ENCODE results near the gene CAMTA1.

The CAMTA1 gene

DNA sequence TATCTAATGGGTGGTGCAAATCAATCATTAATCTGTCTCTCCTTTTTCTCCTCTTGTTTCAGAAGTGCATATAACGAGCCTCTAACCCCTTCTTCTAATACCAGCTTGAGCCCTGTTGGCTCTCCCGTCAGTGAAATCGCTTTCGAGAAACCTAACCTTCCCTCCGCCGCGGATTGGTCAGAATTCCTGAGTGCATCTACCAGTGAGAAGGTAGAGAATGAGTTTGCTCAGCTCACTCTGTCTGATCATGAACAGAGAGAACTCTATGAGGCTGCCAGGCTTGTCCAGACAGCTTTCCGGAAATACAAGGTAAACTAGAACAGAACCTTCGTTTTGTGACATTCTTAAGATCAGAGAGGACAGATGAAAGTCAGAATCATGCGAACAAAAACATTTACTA is 960.5 kb downstream of the CAMTA1 start:
- no peak for DNase-seq

DNA sequence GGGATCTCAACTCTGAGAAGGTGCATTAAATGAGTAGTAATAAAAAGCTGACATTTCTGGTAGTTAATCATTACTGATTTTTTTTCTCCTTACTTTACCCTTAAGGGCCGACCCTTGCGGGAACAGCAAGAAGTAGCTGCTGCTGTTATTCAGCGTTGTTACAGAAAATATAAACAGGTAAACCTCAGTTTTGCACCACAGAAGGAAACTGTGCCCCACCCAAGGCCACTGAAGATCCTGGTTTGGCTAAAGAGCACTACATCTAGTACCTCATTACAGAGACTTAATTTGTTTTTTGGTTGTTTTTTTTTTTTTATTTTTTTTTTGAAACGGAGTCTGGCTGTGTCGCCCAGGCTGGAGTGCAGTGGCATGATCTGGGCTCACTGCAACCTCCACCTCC is 962.4 kb downstream of the CAMTA1 start:
- DNase-seq = no peak

DNA sequence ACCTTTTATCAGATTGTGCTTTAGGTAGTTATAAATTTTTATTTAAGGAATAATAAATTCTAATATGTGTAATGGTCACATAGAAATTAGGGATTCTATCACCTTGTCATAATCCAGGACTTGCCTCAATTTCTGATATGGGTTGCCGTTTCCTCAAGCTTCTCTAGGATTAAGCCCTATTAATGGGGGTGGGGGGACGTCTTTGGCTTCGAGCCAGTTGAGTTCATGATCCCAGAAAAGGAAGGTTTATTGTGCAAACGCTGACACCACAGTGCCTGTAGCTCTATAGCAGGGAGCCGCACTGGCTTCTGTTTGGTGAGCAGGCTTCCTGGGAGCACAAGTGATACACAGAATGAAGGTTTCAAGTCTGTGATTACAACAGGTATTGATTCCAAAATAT is 963.9 kb downstream of the CAMTA1 start:
- no peak for DNase-seq

DNA sequence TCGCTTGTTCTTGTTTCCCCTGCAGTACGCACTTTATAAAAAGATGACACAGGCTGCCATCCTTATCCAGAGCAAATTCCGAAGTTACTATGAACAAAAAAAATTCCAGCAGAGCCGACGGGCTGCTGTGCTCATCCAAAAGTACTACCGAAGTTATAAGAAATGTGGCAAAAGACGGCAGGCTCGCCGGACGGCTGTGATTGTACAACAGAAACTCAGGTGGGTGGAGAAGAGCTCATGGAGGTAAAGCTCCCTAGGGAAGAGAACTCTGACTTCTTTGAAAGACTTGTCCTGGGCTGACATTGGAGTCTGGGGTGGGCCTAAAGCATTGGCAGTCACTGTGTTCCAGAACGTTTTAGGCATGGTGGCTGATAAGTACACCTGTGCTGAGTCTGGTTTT is 965.9 kb downstream of the CAMTA1 start:
- no peak for DNase-seq

DNA sequence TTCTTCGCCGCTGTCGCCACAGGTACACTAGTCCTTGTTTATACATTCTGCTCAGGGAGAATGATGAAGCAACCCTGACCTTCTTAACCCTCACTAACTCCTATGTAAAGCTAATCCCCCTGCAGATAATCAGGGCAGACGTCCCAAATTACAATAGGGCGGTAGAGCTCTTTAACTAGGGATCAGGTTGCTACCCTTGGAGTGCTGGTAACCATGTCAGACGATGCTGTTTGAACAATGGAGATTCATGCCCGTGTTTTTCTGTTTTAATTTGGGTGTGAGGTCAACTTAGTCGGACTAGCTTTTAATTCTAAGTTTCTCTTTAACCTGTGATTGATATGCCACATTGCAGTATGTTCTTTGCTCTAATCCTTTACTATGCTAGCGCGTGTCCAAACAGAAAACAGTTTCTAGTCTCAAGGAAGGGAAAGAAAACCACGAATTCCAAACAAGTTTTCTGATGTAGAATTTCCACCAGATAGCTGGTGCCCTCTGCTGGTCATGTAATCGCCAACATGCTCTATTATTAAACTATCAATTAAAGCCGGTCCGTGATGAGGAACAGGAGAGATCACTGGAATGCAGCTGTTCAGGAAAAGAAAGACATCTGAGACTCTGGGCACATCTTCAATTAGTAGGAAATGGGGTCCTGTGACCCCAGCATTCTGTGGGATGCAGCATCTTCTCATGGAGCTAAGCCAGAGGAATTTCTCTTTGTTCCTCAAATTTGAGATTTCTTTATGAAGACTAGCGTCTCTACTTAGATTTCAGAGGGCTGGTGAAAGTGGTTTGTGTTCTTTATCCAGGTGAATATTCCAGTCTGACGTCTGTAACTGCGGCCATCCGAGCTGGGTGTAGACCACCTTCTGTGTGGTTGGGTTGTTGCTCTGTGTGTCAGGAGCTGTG is 967.5 kb downstream of the CAMTA1 start:
- peak; percentile 14 for DNase-seq

DNA sequence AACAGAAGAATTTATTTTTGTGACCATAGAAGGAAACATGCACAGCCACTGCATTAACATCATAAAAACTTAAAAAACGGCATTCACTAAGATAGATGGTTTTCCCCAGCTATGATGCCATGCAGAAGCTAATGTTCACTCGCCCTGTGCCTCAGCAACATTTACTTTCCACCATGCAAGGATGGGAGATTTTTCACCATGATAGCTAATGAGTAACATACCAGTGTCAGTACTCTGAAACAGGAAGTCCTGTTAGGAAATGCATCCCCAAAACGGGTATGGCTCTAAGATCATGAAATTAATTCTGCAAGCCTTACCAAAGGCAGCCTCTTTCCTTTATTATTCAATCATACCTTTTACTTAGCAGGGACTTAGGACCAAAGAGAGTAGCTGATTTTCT is 968.4 kb downstream of the CAMTA1 start:
- no peak for DNase-seq

DNA sequence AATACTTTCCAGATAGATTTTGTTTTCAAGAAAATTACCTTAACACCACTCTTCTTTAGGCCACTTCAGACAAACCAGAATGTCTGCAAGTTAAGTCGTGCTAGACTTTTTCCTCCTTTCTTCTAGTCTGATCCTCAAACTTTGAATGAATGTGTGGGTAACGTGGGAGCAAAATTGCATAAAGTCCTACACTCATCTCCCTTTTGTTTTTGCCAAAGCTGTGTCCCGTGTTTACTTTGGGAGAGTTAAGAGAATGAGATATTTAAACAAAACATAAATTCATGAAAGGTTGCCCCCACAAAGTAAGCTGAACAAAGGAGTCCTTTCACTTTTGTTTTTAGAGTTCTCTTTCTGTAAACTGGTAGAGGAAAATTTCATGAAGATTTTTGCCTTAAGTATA is 969.0 kb downstream of the CAMTA1 start:
- DNase-seq = no peak

DNA sequence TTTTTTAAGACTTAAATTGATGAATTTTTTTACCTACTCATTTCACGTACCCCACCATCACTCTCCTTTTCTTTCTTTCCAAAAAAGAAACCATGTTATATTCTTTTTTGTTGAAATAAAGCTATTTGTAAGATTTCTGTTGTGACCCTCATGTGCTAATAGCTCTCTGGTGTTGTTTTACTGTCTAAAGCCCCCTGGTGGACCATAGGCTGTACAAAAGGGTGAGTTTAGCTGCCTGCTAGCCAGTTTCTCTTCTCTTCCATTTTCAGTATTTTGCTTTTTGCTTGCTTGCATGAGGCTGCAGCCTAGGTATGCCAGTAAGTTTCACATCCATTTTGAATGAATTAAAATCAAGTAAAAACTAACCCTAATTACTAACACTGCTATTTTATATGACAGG is 970.2 kb downstream of the CAMTA1 start:
- no peak for DNase-seq

DNA sequence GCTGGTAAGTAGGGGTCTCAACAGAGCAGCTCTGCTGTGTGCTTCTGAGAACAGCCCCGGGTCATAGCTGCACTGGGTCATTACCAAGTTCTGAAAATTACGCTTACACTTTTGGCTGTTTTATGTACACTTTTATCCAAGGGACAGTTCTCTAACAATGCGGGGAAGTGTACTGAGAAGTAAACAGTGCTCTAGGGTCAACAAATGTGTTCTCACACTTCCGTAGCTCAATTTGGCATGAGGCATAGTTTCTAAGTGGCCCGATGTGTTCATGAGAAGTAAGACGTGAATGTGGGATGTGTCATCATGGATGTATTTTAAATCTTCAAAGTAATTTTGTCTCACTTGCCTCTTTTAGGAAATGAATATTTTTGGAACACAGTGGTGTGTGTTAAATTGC is 975.0 kb downstream of the CAMTA1 start:
- no peak for DNase-seq

DNA sequence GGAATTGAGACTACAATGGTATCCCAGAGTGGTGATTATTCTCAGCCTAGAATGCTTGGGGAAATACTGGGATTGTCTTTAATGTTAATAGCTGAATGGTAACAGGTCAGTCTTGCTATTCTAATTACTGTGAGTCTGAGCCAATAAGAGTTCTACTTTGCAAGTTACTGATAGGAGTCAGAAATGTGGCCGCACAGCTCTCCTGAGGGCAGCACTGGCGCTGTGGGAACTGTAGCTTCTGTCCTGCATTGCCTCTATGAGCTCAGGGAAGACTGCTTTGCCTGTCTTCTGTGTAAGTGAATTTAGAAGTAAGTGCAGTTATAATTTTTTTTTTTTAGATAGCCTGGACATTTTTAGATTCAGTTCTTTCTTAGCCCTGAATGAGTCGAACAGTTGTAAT is 975.8 kb downstream of the CAMTA1 start:
- DNase-seq = no peak

DNA sequence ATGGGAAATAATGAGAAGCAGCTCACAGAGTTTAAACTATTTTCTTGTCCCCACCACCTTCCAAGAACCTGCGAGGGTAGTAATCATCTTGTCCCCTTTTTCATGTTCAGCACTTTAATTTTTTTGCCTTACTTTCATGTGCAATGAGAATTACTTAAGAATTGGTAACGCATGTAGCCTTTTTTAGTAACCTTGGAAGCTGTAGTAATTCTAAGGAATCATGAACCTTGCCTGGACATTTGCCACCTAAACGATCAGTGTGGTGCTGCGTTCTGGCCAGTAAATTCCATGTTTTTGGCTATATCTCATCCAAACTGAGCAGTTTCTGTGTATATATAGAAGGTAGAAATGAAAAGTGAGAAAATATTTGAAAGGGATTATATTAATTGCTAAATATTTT is 981.9 kb downstream of the CAMTA1 start:
- DNase-seq = no peak

DNA sequence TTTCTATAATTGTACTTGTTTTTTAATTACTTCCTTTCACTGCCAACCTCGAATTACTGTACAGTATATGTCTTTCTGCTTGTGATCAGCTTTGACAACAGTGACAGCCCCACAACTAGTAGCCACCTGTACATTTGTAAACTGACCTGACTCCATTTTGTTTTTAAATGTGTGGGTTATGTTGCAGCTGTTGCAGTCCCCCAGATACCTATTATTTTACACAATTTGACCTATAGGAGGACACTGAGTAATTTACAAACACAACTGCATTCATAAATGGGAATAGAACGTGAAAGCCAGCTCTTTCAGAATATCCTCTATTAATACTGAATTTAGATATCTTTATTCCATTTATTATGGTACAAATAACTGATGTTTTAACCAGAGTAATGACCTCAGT is 983.3 kb downstream of the CAMTA1 start:
- no peak for DNase-seq

DNA sequence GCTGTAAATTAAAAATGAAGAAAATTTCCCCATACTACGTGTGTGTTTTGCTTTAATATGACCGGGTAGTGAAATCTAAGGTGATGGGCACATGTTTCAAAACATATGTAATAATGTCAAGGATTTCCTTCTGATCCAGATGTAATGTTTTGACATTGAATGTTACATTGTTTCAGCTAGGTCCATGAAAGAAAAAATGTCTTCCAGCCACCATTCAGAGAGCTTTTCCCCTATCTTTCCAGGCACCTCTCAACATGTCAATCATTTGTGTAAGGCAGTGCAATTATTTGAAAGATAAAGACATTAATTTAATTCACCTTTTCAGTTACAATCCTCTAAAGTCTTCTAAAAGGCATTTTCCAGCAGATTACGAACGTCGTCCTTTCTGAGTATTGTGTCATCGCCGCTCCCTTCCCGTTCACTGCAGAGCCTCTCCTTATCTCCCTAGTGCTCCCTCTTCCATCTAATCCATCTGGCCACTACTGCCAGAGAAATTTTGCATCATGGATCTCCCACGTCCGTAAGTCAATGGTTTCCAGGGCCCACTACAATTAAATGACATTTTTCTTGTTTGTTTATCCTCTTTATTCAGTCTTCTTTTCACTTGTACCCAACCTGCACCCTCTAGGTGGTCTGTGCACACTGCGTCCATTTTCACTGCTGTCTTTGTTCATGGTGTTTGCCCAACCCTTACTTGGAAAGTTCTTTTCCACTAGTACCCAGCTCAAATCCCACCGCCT is 984.6 kb downstream of the CAMTA1 start:
- no peak for DNase-seq

DNA sequence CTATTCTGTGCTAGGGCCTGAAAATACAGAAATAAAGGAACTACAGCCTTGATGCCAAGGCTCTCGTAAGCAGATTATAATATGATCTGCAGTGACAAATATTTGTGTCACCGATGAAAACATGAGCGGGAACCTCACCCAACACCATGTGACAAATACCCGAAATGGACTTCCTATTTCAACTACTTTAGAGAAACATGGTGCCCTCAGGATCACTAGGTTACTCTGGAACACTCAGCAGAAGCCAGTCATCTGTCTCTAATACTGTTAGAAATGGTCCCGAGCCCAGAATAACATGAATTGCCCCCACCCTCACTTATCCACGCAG is 985.4 kb downstream of the CAMTA1 start:
- no peak for DNase-seq

DNA sequence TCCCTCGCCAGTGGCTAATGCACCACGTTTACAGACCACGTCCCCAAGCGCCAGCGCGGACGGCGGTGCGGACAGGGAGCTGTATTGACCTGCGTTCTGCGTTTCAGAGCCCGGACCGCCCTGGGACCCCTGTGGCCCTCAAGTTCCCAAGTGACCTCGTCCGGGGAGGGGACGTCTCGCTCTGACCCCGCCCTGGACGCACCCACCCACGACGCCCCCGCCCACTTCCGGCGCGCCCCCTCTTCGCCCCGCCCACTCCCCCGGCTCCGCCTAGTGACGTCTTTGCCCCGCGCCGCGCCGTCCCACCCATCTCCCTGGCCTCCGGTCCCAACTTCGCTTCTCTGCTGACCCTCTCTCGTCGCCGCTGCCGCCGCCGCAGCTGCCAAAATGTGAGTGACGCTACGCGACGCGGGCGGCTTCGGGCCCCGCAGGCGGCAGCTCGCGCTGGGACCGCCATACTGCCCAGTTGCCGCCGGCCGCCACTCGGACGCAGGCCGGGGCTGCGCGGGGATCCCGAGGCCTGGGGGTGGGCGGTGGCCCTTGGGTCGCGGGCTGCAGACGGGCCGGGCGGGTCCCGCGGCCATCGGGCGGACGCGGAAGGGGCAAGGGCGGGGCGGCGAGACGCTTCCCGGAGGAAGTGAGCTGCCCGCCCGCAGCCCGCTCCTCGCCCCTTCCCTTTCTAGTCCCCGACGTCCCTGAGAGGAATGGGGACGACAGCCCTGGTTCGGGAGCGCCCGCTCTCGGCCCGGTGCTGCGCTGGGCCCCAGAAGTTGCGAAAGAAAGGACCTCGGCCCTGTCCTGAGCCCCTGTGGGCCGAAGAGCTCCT is 986.0 kb downstream of the CAMTA1 start, which contains the start of gene VAMP3:
TSS of gene VAMP3 (plus strand) at position 300 of the 826 bp plus-strand sequence. CDS start at position 388, 88 bp downstream.
- DNase-seq = peak; percentile 38

DNA sequence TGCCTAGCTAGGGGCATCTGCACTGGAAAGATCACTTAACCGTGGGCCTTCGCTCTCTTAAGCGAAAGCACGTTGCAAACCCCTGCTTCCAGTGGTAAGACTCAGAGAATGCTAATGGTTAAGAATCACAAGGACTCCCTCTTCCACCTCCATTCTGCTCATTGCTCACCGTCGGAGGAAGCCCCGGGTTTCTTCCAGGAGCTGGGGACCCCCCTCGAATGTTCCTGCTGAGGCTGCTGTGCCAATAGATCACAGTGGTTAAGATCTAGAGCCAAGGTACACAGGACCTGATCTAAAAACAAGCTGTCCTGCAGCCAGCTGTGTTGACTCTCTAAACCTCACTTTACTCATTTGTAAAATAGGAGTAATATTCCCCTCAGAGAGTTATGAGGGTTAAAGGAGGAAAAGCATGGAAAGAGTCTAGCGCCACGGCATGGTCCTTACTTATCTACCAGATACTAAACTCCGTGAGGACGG is 986.6 kb downstream of the CAMTA1 start:
- no peak for DNase-seq

DNA sequence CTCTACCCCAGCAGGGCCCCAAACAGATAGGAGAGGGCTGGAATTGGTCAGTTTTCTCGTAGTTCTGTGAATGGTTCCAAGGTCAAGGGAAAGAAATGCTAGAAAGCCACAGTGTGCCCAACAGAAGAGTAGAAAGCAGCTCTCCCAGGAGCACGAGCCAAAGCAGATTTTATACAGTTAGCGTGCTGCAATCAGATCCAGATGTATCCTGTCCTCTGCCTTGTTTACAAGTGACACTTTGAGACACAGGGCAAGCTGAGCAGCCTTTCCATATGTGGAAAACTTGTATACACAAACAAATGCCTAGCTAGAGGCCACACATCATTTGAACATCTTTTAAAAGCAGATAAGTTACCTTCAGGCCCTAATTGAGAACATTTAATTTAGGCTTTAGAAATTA is 992.3 kb downstream of the CAMTA1 start:
- no peak for DNase-seq

DNA sequence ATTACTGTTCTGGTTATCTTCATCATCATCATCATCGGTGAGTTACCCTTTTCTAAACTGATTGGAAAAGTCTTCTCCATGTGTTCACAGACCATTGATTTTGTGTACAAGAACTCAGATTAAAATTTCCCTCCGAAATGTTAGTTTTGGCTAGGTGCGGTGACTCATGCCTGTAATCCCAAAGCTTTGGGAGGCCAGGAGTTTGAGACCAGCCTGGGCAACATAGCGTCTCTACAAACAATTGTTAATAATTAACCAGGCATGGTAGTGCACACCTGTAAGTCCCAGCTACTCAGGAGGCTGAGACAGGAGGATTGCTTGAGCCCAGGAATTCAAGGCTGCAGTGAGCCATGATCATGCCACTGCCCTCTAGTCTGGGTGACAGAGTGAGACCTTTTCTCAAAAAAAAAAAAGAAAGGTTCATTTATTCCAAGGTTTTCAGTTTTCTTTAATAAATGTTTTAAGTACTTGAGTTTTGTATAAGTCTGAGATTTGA is 992.9 kb downstream of the CAMTA1 start:
- no peak for DNase-seq

DNA sequence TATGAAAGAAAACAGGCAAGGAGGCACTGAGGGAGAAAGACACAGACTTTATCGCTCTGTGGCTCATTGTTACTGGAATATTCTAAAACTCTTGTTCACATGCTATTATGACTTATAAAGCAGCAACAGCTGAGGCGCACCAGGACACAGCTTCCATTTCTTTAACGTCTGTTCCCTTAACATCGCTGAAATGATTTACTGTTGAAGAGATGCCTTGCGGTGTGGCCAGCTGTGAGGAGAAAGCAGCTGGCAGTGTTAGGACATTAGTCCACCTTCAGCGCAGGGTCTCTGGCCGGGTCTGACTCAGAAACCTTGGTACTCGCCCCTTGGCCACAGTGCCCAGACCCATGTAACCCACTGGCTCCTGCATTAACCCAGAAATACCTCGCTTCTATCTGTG is 995.7 kb downstream of the CAMTA1 start:
- no peak for DNase-seq

DNA sequence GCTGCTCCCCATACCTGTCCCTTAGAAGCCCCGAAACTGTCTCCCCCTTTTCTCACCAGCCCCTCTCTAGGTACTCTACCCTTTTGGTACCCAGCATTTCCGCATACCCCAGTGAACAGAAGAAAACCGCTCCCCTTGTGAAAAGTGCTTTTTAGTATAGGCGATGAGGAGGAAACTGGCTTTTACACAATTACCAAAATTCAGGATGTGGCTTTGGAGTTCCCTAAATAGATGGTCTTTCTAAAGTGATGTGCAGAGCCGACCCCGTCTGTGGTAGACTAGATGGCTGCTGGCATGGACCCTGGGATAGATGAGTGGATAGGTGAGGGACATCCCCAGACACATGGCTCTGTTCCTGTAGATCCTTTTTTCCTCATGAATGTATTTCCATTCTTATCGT is 996.2 kb downstream of the CAMTA1 start:
- DNase-seq = no peak

DNA sequence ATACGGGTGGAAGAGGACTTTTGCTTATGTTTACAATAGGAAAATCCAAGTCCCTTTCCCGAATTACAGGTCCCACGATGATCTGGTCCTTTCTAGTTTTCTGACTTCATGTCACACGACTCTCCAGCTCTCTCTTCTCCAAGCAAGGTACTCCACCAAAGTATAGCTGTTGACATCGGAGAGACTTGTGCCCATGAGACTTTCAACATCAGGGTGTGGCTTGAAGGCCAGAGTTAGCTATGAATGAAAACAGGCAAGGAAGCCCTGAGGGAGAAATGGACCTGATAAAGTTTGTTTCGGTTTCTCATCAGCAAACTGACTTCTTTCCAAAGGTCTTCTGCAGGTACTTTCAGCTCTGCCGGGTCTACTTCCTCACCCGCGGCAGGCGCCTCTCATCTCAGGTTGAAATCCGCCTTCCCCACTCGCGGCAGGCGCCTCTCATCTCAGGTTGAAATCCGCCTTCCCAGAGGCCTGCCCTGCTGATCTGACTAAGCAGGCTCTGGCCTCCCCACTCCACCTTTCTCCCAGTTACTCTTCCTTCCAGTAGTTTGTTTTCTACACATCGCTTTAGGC is 996.8 kb downstream of the CAMTA1 start:
- DNase-seq = no peak

DNA sequence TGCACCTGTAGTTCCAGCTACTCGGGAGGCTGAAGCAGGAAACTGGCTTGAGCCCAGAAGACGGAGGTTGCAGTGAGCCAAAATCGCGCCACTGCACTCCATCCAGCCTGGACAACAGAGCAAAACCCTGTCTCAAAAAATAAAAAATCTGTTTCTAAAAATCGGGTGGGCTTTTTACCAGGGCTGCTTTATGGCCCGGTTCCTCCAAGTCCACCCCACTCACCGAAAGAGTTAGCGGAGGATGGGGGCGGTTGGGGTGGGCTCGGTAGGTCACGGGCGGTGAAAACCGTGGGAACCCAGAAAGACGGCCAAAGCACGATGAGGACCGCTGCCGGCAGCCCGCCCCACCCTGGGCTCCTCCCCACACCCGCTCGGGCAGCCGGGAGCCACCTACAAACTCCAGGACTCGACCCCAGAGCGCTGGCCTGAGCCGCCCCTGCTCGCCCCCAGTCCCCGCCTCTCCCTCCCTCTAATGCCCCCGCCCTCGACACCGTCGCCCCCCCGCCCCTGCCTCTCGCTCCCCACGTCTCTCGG is 998.0 kb downstream of the CAMTA1 start:
- peak; percentile 40 for DNase-seq
